HG03520 (cell line): ENCODE results near the gene LAD1.

ENCODE experiments used
- ATAC-seq: cut with Tn5 transposase; IDR thresholded peaks from one replicate; pipeline ENCODE4 v1.9.1; 2021; ENCODE audit warnings: mild to moderate bottlenecking, moderate library complexity; ENCODE audit not compliant: unreplicated experiment

Gene LAD1

DNA sequence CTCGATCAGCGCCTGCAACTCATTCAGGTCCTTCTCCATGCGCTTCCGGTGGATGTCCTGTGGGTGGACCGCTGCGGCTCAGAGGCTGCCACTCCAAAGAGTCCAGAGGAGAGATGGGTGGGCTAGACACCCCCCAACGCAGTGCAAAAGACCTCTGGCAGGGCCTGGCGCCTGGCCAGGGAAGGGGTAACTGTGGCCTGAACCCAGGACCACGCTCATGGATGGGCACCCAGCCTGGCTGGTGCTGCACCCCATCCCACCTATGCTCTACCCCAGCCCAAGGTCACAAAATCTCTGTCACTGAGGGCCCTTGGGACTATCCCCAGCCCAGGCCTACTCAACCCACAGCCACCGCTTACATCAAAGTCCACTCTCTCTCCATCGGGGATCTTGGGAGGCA, 33.9 kb downstream of the LAD1 start:
- ATAC-seq: no peak

DNA sequence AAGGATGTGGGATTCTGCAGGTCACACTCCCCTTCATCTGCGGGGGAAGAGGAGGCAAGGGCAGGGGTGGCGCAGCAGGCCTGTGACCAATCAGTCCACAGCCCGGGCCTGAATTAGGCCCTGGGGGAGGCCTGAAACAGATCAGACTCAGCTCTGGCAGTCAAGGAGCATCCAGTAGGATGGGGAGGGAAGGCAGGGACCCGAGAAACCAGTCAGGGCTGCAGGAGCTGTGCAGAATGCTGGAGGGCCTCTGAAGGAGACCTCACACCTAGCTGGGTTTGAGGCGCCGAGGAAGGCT, 34.4 kb downstream of the LAD1 start:
- ATAC-seq: no peak

- no peak for ATAC-seq
These were observed 35.7 kb downstream of the LAD1 start for GRCh38 chr1:201363467-201363866.

- no peak for ATAC-seq
These were observed 36.2 kb downstream of the LAD1 start for GRCh38 chr1:201362906-201363305.

- ATAC-seq: no peak
These were observed 37.2 kb downstream of the LAD1 start for GRCh38 chr1:201361652-201362504.

- ATAC-seq: no peak
These were observed 38.0 kb downstream of the LAD1 start for GRCh38 chr1:201360901-201361651.

DNA sequence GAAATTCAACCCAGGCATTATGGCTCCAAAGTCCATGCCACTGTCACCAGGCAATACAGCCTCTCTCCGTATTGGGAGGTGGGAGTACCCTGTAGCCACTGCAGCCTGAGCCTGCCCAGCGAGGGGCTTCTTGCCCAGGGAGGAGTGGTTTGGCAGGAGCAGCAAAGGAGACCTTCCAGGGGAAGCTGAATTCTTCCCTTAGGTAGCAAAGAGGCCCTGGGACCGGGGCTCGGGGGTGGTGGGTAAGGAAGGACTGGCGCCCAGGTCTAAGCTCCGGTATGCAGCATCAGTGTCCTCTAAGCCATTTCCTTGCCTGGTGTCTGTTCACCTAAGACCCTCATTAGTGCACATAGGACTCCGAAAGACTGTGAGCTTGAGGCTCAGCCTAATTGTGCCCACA, 38.6 kb downstream of the LAD1 start:
- no peak for ATAC-seq

DNA sequence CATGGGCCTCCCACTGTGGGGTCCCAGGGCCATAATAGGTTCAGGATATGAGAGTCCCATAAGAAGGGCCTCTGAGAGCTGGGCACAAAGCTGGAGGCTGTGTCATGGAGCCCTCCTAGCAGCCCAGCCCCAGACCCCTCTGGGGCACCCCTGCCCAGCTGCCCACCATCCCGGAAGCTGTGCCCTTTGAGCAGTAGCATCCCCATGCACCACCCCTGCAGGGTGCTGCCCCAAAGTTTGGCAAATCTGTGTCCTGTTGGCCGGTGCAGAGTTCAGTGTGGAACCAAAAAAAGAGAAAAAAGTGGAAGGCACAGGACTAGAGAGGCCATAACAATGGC, 39.3 kb downstream of the LAD1 start:
- ATAC-seq: no peak

GRCh38 chr1:201359031-201359872, 39.9 kb downstream of the LAD1 start:
- no peak for ATAC-seq

DNA sequence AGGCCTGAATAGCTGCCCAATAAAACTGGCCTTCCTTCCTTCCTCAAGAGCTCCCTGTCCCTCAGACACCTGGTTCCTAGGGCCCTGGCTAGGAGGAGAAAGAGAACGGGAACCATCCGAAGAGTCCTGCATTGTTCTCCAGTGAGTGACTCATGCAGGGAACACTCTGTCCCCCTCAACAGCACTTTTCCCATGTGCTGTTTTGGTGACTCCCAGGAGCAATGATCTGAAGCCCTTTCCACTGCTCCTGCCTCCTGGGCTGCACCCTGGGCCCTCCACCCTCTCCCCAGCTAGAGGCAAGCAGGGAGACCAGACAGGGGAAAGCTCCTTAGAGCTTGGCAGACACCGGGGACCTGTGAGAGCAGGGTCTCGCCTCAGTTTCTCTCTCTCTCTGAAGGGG, 40.5 kb downstream of the LAD1 start:
- no peak for ATAC-seq

- ATAC-seq: no peak
These were observed 41.3 kb downstream of the LAD1 start for GRCh38 chr1:201357636-201358348.

GRCh38 chr1:201357211-201357610, 41.9 kb downstream of the LAD1 start:
- ATAC-seq: no peak

- no peak for ATAC-seq
These were observed 42.4 kb downstream of the LAD1 start for GRCh38 chr1:201356701-201357100.

- no peak for ATAC-seq
These were observed 42.9 kb downstream of the LAD1 start for GRCh38 chr1:201356236-201356635.

- no peak for ATAC-seq
These were observed 43.7 kb downstream of the LAD1 start for GRCh38 chr1:201355471-201355870.

DNA sequence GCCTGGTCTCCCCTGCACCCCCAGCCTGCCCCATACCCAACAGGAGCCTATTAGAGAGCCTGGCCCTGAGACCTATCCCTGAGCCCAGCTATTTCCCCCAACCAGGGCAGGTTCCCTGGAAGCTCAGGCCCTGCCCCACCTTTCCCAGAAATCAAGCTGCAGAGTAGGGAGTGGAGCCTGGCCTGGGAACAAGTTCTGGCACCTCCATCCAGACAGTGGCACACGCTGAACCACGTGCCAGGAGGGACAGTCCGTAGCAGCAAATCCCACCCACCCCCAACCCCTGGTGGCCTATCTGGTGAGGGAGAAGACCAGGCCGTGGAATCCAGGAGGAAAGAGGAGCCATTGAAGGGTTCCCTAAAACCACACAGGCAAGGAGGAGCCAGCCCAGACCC, 44.2 kb downstream of the LAD1 start:
- ATAC-seq: no peak

- ATAC-seq: no peak
These were observed 44.8 kb downstream of the LAD1 start for GRCh38 chr1:201354151-201354900.

- no peak for ATAC-seq
These were observed 45.8 kb downstream of the LAD1 start for GRCh38 chr1:201353186-201353940.

GRCh38 chr1:201351617-201352016, 47.5 kb downstream of the LAD1 start:
- no peak for ATAC-seq

- no peak for ATAC-seq
These were observed 48.2 kb downstream of the LAD1 start for GRCh38 chr1:201350884-201351283.
